Tibial nerve (tissue), 4 donors: ENCODE results near the gene FARP1.

Experiments
- CTCF ChIP-seq, 5 experiments: fragments of 200-600 bp in 3 of 5; fragments of 450-650 bp in 2 of 5; sonication (generic) in 3 of 5; IDR thresholded peaks; one replicate each; pipeline ENCODE4 v1.5.1; 2016 to 2019; ENCODE audit warnings: antibody characterized with exemption in 5 of 5, mild to moderate bottlenecking in 3 of 5, moderate library complexity in 2 of 5
- EP300 ChIP-seq, 2 donors: sonication (generic); formaldehyde crosslinking; IDR thresholded peaks; one replicate each; pipeline ENCODE4 v1.6.1; 2017; ENCODE audit warnings: antibody characterized with exemption in 2 of 2, mild to moderate bottlenecking in 1 of 2
- POLR2A ChIP-seq, 2 donors: fragments of 450-650 bp; IDR thresholded peaks; one replicate each; pipeline ENCODE4 v1.6.1; 2017; ENCODE audit warnings: antibody characterized with exemption in 2 of 2, mild to moderate bottlenecking in 2 of 2, moderate library complexity in 2 of 2

DNA sequence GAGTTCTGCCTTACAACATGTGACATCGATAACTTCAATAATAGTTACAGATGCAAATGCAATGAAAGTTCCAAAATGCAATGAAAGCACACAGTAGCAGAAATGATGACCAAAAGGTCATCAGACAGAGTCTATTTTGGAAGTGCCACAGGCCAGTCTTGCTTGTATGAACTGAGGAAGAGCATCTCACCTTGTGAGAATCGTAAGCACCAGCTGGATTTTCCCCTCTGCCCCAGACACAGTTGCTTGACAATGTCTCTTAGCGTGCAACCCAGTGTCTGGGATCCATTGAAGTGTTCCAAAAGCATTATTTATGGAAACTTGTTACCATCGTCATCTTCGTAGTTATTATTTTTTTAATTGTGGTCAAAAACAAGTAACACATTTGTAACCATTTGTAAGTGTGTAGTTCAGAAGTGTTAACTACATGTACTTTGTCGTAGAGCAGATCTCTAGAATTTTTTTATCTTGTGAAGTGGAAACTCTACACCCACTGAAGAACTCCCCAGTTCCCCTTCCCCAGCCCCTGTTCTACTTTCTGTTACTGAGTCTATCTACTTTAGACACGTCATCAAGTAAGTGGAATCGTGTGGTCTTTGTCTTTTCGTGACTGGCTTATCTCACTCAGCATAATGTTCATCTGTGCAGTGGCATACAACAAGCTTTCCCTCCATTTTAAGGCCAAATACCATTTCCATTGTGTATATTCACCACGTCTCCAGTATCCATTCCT, 204.2 kb downstream of the FARP1 start:
- TF ChIP-seq CTCF (IDR thresholded peaks at IDR 0.05) (no peak), EP300 (IDR thresholded peaks at IDR 0.05) (no peak), POLR2A (IDR thresholded peaks at IDR 0.05) (no peak)
